Gastrocnemius medialis (tissue), 4 donors: ENCODE results near the gene CACUL1. TPM values are rescaled to one million over a fixed set of nuclear protein-coding genes. Genes with fewer than 3 reads are reported as not detected.

Experiments
- ATAC-seq, 2 donors: fragments of 150-250 bp; one replicate each; pipeline ENCODE4 v1.9.1; 2016
- DNase-seq, 2 donors: peaks; one replicate each; pipeline ENCODE4 v3.0.0-alpha.2; 2019
- H3K27ac ChIP-seq, 4 donors: fragments of 200-600 bp; sonication (generic); 1 replicate in 1 of 4; 2 replicates in 3 of 4; pipeline ENCODE4 v1.5.1; 2016 to 2018; ENCODE audit warnings: mild to moderate bottlenecking in 2 of 4, moderate library complexity in 1 of 4
- H3K27me3 ChIP-seq, 3 donors: fragments of 200-600 bp; sonication (generic) in 2 of 3; 1 replicate in 1 of 3; 2 replicates in 2 of 3; pipeline versions ENCODE4 v1.5.1 to v1.6.0; 2016 to 2019; ENCODE audit warnings: mild to moderate bottlenecking in 1 of 3, moderate library complexity in 1 of 3
- H3K36me3 ChIP-seq, 2 donors: fragments of 200-600 bp; sonication (generic) in 1 of 2; one replicate each; pipeline ENCODE4 v1.5.1; 2017 to 2018
- H3K4me1 ChIP-seq, 2 donors: fragments of 200-600 bp; sonication (generic) in 1 of 2; one replicate each; pipeline ENCODE4 v1.5.1; 2016 to 2017; ENCODE audit warnings: mild to moderate bottlenecking in 2 of 2
- H3K4me3 ChIP-seq, 4 donors: fragments of 200-600 bp; sonication (generic) in 3 of 4; 1 replicate in 1 of 4; 2 replicates in 3 of 4; pipeline ENCODE4 v1.5.1; 2016 to 2019; ENCODE audit warnings: mild to moderate bottlenecking in 2 of 4
- H3K9me3 ChIP-seq, 3 donors: fragments of 200-600 bp; sonication (generic) in 2 of 3; 1 replicate in 1 of 3; 2 replicates in 2 of 3; pipeline ENCODE4 v1.5.1; 2016 to 2019
- CTCF ChIP-seq, 5 experiments: fragments of 450-650 bp in 3 of 5; fragments of 200-600 bp in 2 of 5; sonication (generic) in 2 of 5; IDR thresholded peaks in 4 of 5; conservative IDR thresholded peaks in 1 of 5; 1 replicate in 4 of 5; 2 replicates in 1 of 5; pipeline ENCODE4 v1.5.1; 2016 to 2019; ENCODE audit warnings: antibody characterized with exemption in 5 of 5, mild to moderate bottlenecking in 3 of 5, moderate library complexity in 3 of 5
- POLR2A ChIP-seq, 2 donors: fragments of 450-650 bp; IDR thresholded peaks; one replicate each; pipeline ENCODE4 v1.6.1; 2017; ENCODE audit warnings: antibody characterized with exemption in 2 of 2, mild to moderate bottlenecking in 2 of 2, moderate library complexity in 2 of 2
- in situ Hi-C, 4 donors: fragments of 200-750 bp; cut with MboI; loops; one replicate each; pipeline versions ENCODE4 v1.15.0 to v1.8.0; 2017; ENCODE audit warnings: low sequenced_read_pairs in 4 of 4
- intact Hi-C: fragments of 100-400 bp; cut with DNase I; formaldehyde crosslinking; loops from one replicate; pipeline ENCODE4 v1.15.1; 2023; ENCODE audit warnings: low total_unique reads
- total RNA-seq, 4 donors: library from RNA; depleted of rRNA; stranded (reverse); fragments of >200 nt; gene quantifications; one replicate each; pipeline versions ENCODE4 v1.1.0 to v1.2.3, GENCODE V29; 2016

CACUL1 gene
- total RNA-seq = 10 to 100 TPM; 28.5 to 59.5 (median 38.2) TPM

- Histone ChIP-seq H3K27me3 (no peaks in the 10 kb centered on the region), H3K9me3 (no peaks in the 10 kb centered on the region), H3K4me3 (peak within 1 kb of the TSS; percentile 81 to 100 (median 96)), H3K36me3 (no peaks in the 10 kb centered on the region), H3K4me1 (peaks cover 38 to 40% of the 10 kb centered on the region in 2 donors), H3K27ac (peak within 1 kb of the TSS; percentile 87 to 99 (median 98))
- ATAC-seq (peak; percentile 93 to 95), DNase-seq (peak; percentile 100)
- in situ Hi-C loops (no loop called here), intact Hi-C loops (loop anchor here (5.0 to 10.0 kb wide), 8 partner anchors 210 to 1380 kb away; partner anchors contain the start of genes EIF3A, MCMBP, PDZD8 and PRDX3)
- TF ChIP-seq CTCF (IDR thresholded peaks at IDR 0.05 in 4 of 5, conservative IDR thresholded peaks at IDR 0.05 in 1 of 5) (no peak), POLR2A (IDR thresholded peaks at IDR 0.05) (peak; percentile 87 to 92)
Observed at GRCh38 chr10:118754556-118755423, at the start of gene CACUL1. CACUL1 (minus strand) TSS chr10:118754970; CDS start chr10:118754762, 208 bp downstream.

DNA sequence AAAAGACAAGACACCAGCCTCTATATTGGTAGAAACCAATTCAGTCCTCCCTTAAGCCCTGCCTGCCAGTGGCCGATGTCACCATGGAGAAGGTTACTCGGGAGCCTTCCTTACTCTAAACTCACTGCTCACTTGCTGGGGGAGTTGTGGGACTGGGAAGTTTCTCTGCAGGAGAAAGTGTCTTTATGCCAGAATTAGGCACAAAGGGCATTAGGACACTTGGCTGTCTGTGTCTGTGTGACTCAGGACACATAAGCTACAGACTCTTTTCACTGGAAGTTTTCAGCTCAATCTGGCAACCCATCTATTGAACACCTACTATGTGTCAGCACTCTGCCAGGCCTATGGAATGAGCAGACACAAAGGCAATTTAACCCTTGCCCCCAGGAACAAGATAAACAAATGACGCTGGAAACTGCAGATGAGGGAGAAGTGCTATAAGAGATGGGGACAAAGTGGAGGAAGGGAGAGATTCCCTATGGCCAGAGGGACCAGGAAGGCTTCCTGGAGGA, 49.5 kb upstream of the CACUL1 start:
- Histone ChIP-seq H3K4me1 (no peaks in the 10 kb centered on the region), H3K4me3 (no peak overlapping the region), H3K27me3 (no peaks in the 10 kb centered on the region), H3K9me3 (no peaks in the 10 kb centered on the region), H3K36me3 (no peaks in the 10 kb centered on the region), H3K27ac (no peak overlapping the region)
- in situ Hi-C loops (loop anchor here in 2 of 4 donors (5.0 to 25.0 kb wide), 2 partner anchors 232 to 242 kb away; no protein-coding TSS in a partner anchor), intact Hi-C loops (no loop called here)
- TF ChIP-seq CTCF (IDR thresholded peaks at IDR 0.05 in 4 of 5, conservative IDR thresholded peaks at IDR 0.05 in 1 of 5) (no peak), POLR2A (IDR thresholded peaks at IDR 0.05) (no peak)
- DNase-seq = no peak
- ATAC-seq = no peak

GRCh38 chr10:118802126-118802793, 47.5 kb upstream of the CACUL1 start:
- no peak for ATAC-seq
- no peaks in the 10 kb centered on the region for H3K36me3 ChIP-seq
- no peak overlapping the region for H3K4me3 ChIP-seq
- no peak for TF ChIP-seq POLR2A (IDR thresholded peaks at IDR 0.05)
- TF ChIP-seq CTCF (IDR thresholded peaks at IDR 0.05 in 4 of 5, conservative IDR thresholded peaks at IDR 0.05 in 1 of 5) = no peak
- in situ Hi-C loops = loop anchor here in 2 of 4 donors (5.0 to 25.0 kb wide), 2 partner anchors 230 to 240 kb away; no protein-coding TSS in a partner anchor
- intact Hi-C loops = no loop called here
- peaks cover 0 to 5% of the 10 kb centered on the region in 2 donors for H3K4me1 ChIP-seq
- H3K27ac ChIP-seq = no peak overlapping the region
- no peaks in the 10 kb centered on the region for H3K9me3 ChIP-seq
- peak in 1 of 2 donors; percentile 1 for DNase-seq
- H3K27me3 ChIP-seq = no peaks in the 10 kb centered on the region

DNA sequence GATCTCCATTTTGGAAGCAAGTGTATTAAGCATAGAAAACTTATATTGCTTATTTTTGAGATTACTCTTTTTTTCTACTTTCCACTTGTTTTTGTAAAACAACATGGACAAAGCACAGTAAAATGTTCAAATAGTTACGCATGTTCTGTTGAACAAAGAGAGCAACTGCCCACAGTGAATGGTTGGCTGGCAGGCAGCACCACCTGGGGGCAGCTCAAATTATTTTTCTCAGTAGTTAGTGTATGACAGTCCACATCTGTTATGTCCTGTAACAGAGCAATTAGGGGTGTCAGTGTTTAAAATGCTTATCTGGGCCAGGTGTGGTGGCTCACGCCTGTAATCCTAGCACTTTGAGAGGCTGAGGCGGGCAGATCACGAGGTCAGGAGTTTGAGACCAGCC, 46.1 kb upstream of the CACUL1 start:
- DNase-seq (no peak), ATAC-seq (no peak)
- in situ Hi-C loops = loop anchor here in 2 of 4 donors (5.0 to 25.0 kb wide), 2 partner anchors 229 to 239 kb away; no protein-coding TSS in a partner anchor
- H3K36me3 ChIP-seq = no peaks in the 10 kb centered on the region
- H3K4me1 ChIP-seq = peaks cover 0 to 5% of the 10 kb centered on the region in 2 donors
- no peak overlapping the region for H3K27ac ChIP-seq
- no peaks in the 10 kb centered on the region for H3K27me3 ChIP-seq
- intact Hi-C loops = no loop called here
- no peaks in the 10 kb centered on the region for H3K9me3 ChIP-seq
- H3K4me3 ChIP-seq = no peak overlapping the region
- TF ChIP-seq CTCF (IDR thresholded peaks at IDR 0.05 in 4 of 5, conservative IDR thresholded peaks at IDR 0.05 in 1 of 5) = peak; percentile 11 to 47 (median 34)
- TF ChIP-seq POLR2A (IDR thresholded peaks at IDR 0.05) = no peak
